ENCODE measurements around the gene ITPA. TPM values are rescaled to one million over a fixed set of nuclear protein-coding genes. Genes with fewer than 3 reads are reported as not detected.

The ITPA gene
- total RNA-seq, 1 donor from 2014 or later: 51.2 TPM

DNA sequence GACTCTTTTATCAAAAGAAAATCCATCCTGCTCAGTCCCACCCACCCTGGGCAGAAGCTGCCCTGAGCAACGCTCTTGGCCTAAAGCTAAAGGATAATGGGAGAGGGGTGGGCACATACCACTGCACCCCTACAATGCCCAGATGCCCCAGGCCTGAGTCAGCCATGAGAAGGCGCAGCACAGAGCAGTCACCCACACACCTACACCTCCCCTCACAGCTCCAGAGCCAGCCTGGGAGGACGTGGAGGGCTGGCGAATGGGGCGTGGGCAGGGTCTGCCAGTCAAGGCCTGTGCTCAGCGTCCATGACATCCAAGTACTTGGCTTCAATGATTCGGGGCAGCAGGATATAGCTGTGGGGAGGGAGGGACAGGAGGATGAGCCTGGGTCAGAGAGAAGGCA lies 18.2 kb downstream of the ITPA start:
- no peak for DNase-seq (ENCODE audit: low read depth, low spot score)

GRCh38 chr20:3227936-3228749 lies 18.8 kb downstream of the ITPA start:
- DNase-seq (ENCODE audit: low read depth, low spot score): no peak

GRCh38 chr20:3228750-3229032 lies 19.4 kb downstream of the ITPA start:
- DNase-seq (ENCODE audit: low read depth, low spot score): no peak

DNA sequence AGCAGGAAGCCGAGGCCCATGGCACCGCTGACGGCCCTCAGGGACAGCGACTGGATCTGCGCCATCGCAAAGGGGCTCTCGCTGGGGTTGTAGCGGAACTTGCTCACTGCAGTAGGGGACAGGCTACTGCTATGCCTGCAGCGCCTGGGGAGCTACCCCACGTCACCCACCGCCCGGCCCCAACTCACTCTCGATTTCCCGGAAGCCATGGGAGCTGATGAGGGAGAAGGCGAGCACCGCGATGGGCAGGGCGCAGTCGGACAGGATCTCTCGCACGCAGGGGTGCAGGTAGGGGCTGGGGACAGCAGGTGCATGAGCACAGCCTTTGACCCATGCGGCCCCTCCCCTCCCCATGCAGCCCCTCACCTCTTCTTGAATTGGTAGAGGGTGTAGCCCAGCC lies 19.9 kb downstream of the ITPA start:
- no peak for DNase-seq (ENCODE audit: low read depth, low spot score)

GRCh38 chr20:3229798-3230197 lies 20.5 kb downstream of the ITPA start:
- DNase-seq (ENCODE audit: low read depth, low spot score): no peak

DNA sequence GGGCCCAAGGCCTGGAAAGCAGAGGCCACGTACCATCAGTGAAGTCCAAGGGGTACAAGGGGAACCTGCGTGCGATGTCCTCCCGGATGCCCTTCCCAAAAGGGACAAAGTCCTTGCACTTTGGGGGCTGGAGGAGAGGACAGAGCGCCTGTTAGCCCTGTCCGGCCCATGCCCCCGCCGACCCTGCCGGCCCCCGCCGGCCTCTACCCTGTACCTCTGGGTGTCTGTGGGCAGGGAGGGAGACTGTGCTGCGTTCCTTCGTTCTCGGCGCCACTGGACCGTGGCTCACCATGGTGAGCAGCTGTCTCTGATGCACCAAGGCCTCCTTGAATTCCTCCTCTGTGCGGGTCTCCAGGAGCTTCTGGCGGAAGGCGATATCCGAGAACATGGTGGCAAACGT lies 21.8 kb downstream of the ITPA start:
- no peak for DNase-seq (ENCODE audit: low read depth, low spot score)

GRCh38 chr20:3231889-3232588 lies 22.7 kb downstream of the ITPA start:
- DNase-seq (ENCODE audit: low read depth, low spot score): no peak

DNA sequence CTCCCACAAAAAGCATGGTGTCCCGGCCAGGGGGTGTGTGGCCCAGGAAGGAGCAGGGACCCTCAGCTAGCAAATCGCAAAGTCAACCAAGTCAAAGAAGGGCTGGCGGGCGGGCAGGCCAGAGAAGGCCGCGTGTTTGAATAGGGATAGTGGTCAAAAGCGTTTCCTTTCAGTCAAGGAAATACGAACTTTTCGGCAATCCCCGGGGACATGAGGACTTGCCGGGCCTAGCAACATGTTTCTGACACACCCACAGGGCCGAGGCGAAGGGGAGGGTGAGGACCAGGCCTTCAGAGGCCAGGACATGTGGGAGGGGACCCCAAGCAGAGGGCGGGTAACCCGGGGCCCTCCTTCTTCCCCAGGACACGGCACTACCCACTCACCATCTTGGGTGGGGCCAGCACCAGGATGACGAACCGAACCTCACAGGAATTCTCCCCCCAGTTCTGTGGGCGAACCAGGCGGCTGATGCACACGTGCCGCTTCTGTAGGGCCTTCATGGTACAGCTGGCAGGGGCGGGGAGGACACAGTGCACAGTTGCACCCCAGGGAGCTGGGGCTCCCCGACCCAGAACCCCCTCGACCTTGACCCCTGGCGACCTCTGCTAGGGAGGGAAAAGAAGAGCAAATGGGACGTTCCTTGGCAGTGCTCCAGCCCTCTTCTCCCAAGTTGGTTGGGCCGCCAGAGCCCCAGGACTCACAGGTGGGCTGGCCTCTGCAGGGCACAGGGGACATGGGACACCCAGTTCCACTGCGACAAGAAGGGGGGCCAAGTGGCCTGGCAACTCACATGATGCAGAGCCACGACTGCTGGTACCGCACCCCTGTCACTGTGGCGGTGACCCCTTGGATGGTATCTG lies 24.1 kb downstream of the ITPA start:
- no peak for DNase-seq (ENCODE audit: low read depth, low spot score)

DNA sequence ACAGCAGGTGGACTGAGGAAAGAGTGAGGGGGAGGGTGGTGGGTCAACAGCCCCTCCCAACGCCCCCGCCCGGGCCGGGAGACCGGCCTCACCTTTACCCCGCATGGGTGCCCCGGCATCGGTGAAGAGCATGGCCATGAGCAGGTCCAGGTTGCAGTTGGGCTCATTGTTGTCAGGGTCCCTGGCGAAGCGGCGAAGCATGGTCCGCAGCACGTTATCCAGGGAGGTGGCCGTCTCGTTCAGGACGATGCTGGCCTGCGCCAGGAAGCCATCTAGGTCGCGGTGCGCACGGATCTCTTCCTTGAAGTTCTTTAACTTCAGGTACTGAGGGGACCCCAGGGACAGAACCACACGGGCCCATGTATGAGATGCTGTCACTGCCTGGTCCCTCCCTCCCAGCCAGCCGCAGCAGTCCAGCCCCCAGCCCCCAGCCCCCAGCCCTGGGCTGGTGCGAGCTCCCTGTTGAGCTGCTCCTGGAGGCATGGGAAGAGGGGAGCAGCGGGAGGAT lies 24.7 kb downstream of the ITPA start:
- no peak for DNase-seq (ENCODE audit: low read depth, low spot score)

DNA sequence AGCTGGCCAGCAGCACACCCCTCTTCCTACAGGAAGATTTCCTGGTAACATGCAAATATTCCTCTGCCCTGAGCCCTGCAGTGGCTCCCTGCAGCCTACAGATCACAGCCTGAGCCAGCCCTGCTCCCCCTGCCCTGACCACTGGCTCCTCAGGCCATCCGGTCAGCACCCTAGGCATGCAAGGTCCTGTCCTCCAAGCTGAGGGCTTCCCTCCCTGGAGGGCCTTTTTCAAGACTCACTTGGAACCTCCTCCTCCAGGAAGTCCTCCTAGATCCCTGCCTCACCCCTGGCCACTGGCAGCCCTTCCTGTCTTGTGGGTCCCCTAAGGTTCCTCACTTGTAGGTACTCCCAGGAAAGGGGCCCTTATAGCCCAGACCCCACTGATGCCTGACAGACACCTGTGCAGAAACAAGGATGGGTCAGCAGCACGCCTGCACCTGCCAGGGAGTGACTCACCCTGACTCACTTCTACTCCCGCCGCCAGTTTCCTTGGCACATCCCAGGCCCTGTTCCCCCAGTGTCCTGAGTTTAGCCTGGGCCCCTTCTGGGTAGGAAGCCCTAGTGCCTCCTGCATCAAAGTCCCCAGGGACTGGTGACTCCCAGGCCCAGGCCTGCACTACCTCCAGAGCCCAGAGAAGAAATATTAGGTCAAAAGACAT lies 26.5 kb downstream of the ITPA start:
- DNase-seq (ENCODE audit: low read depth, low spot score): no peak

- no peak for DNase-seq (ENCODE audit: low read depth, low spot score)
These were observed 28.0 kb downstream of the ITPA start for GRCh38 chr20:3237011-3237957.

GRCh38 chr20:3237958-3238615 lies 28.8 kb downstream of the ITPA start:
- DNase-seq (ENCODE audit: low read depth, low spot score): no peak

DNA sequence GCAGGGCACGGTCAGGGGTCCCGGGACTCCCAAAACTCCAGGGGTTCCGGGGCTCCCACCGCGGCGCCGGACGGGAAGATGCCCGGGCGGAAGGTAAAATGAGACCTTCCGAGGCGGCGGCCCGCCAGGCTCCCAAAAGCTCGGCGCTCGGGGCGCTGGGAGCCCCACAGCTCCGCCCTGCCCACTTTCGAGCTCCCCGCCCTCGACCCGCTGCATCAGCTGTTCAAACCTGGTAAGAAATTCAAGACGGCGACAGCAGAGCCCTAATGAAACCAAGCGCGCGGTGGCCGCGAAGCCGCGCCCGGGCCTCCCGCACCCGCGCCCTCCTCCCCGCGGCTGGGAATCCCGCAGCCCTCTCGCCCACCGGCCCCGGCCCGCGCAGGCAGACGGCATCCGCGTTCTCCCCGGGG lies 29.3 kb downstream of the ITPA start:
- DNase-seq (ENCODE audit: low read depth, low spot score): no peak

GRCh38 chr20:3239026-3239866 lies 29.9 kb downstream of the ITPA start, which contains the start of gene SLC4A11:
Gene SLC4A11, minus strand, starts transcription at chr20:3239190. Its CDS starts 53 bp downstream, at chr20:3239137.
- no peak for DNase-seq (ENCODE audit: low read depth, low spot score)

DNA sequence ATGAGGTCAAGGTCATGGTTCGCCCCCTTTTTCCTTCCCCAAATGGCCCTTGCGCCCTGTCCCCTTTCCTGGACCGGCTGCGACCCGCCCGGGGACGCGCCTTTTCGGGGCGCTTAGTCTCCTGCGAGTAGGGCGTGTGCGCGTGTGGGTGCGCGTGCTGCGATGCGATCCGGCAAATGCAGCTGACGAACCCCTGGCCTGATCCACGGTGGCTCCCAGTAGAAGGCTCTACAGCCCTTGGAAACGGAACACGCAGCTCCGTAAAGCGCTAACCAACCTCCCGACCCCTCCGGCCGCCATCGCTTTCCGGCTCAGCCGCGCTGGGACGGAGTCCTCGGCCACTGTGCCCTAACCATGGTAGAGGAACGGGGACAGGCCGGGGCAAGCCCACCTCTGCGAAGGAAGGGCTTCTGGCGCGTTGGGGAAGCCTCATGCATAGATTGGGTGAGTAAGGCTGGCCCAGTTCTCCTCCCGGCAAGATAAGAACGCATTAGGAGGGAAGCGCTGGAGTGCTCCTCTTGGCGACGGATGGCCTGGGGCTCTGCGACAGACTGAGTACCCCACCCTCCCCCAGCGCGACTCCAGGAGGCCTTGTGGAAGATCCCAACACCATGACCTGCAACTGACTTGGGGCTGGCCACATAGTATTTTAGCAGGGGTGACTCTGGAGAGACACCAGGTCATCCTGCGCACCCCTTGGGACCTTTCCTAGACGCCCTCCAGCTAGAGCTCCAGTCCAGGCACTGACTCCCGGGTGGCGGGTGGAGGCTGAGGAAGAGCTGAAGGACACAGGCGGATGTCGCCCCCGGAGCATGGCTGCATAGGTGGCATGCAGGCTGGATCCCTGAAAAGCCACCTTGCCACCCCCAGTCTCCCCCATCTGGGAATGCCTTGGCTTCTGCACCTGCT lies 30.8 kb downstream of the ITPA start:
- DNase-seq (ENCODE audit: low read depth, low spot score): no peak

DNA sequence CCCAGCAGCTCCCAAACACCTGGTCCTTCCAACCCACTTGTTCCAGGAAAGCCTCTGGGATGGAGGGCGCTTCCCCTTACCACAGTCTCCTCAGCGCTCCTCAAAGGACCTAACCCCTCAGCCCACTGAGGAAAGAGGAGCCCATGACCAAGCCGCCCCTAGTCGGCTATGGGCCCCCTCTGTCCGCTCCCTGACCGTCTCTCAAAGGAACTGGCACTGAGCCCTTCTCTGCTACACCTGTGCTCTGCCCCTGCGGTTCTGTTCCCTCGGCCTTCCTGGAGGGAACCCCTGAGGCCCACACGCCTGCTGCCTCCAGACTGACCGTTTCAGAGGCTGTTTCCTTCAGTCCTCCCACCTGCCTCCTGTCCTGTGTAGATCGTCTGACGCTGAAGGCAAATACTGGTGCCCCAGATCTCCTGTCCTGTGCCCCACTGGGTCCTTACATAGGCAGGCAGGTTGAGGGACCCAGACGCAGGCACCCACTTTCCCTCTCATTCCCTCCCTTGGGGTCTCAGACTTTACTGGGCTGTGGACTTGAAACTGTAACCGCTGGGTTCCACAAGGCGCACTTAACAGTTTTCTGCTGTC lies 31.6 kb downstream of the ITPA start:
- no peak for DNase-seq (ENCODE audit: low read depth, low spot score)

- DNase-seq (ENCODE audit: low read depth, low spot score): no peak
These were observed 32.9 kb downstream of the ITPA start for GRCh38 chr20:3242172-3242692.
